Hippocampal formation (tissue), 2 donors: ENCODE data around the gene ROBO1.
"Not testable (repeated sequence)": the region's sequence is repeated elsewhere in the genome, so short reads cannot be mapped to it uniquely, and the experiment has no call there.

Experiments used
- DNase-seq, 2 donors: peaks; one replicate each; lab custom pipeline; 2025; lab: John Stamatoyannopoulos, UW

The ROBO1 gene

DNA sequence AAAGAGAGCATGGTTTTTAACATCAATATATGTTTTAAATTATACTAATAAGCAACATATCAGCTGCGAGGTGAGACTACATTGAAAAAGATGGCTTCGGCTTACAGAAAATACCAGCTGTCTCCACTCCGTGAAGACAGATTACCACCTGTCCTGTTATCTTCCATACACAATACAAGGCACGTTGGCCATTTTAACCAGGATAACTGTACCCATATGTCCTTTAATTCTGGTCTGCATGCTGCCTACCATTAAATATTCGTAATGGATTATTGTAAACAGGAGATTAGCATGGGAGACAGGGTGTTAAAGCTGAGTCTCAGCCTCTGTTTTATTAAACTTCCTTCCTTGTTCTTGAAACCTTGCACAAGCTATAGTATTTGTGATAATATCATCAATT, 855.5 kb downstream of the ROBO1 start:
- no peak for DNase-seq

DNA sequence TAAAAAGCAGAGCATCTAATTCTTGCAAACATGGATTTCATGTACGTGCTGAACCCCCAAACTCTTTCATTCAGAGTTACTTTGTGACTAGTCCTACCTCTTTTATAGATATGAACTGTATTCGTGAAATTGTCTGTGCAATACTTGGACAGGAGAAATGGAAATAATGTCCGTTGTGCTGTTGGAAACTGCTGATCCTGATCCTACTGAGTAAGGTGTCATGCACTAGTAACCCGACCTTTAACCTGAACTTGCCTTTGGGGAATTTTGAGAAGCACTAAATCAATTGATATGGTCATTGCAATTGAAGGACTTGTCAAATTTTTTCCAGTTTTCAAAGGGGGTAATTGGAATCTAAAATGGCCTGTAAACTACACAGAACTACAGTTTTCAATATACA, 856.4 kb downstream of the ROBO1 start:
- DNase-seq: no peak

DNA sequence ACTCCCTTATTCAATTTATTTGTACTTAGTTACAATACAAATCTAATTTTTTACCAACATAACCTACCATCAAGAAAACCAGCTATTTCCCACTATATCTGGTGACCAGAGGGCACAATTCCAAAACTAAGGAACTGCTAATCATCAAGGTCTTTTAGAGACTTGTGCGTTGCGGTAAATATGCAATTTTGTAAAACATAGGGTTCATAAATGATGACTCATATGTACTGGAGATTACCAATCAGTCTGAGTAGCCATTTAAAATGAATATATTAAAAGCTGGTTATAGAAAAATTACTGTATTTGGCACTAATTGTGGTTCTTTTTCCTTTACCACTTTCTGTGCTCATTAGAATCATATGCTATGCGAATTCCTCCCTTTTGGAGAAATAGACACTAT, 859.6 kb downstream of the ROBO1 start:
- DNase-seq: no peak

DNA sequence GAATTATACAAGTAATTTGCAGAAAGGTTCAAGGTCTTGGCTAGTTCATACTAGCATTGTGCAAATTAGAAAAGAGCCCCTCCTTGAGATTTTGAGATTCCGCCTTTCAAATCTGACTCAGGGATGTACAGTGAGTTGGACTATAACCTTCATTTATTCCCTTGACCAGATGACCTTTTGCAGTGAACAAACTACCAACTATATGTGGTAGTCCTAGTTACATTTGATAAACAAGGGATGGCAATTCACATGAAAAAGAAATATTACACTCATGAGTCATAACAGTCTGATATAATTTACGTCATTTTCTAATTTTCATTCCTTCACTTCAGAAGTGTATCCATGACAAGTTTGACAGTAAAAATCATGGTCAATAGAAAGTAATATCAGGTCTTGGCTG, 860.4 kb downstream of the ROBO1 start:
- DNase-seq: no peak

DNA sequence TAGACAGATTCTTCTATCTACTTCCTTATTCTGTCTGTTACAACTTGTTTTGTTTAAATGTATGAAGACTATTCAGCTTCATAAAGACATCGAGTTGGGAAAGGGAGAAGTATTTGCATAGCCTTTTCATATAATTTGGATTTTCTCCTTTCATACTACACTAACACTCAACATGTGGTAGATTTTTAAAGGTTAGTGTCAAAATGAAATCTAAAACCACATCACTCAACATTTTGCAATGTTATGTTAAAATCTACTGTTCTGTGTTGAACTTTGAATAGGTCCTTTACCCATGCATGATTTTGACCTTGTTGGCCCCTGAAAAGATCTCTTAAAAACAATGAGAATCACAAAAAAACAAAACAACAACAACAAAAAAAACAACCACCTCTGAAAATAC, 860.9 kb downstream of the ROBO1 start:
- no peak for DNase-seq

DNA sequence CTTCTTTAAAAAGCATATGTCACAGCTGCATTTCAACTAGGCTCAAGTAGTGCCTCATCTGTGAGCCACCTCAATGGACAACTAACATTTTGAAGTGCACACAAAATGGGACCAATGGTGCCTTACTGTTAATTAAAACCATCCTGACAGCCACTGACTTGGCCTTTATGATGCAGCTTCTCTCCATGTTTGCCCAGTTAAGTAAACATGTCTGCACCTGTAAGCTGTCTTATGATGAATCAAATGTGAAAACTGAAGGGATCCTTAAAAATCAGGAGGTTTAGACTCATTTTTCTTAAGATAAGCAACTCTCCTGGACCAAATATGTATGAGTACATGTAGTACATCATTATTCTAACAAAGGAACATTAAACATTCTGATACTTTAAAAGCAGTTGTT, 861.6 kb downstream of the ROBO1 start:
- DNase-seq: no peak

DNA sequence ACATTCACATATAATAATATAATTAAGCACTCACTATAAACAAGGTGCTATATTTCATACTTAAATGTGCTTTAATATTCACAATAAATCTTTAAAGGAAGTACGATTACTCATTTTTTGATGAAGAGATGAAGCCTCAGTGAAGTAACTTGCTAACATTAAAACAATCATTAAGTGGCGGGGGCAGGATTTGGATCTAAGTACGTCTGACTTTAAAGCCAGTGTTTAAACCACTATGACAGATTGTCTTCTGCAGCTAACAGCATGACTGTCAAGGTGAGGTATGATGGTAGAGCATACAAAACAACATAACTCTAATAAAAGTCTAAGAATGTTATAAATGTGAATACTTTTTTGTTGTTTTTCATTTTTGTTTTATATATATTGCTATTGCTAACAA, 862.1 kb downstream of the ROBO1 start:
- no peak for DNase-seq

DNA sequence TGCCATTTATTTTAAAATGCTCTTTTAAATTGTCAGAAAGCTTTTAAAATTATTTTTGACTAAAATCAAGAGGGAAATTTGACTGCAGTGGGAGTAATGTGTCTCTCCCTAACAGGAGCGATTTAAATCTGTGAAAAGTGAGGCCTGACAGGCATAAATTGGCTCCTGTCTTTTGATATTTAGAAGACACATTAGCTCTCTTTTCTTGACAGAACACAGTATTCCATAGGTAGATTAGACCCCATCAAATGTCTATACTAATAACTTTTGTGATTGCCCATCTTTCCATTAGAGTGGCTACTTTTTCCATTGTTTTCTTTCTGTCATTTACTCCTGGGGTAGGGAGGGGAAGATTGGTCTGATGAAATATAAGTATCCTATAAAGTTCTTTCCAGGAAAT, 866.3 kb downstream of the ROBO1 start:
- DNase-seq: no peak

DNA sequence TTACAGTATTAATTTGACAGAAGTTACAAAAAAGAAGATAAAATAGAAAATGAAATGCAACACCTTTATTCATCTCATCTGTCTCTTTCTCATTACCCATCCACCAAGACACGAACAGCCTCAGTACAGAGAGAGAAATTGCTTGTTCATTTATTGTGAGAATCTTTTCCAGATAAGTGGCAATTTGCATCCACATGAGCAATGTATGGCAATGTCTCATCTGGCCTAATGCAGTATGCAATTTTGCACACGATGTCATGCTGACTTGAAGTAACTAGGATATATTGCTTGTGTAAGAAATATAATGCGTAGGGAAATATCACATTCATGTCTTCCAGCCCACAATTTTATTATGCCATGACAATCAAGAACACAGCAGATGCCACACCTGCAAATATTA, 866.9 kb downstream of the ROBO1 start:
- DNase-seq: no peak

DNA sequence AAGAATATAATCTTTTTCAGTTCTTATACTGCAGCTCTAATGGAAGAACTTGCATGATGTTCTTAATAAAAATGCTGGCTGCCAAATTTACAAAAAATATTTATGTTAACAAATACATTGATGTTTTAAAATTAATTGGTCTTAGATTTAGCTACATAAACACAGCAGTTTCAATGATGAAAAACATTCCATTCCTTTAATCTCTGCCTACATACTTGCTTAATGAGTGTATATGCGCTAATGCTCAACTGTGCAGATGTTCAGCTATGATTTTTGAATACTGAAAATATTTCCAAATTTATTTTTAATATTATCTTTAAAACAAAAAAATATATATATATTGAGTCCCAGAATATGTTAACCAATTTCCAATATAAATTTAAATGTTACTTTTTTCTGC, 867.4 kb downstream of the ROBO1 start:
- no peak for DNase-seq

DNA sequence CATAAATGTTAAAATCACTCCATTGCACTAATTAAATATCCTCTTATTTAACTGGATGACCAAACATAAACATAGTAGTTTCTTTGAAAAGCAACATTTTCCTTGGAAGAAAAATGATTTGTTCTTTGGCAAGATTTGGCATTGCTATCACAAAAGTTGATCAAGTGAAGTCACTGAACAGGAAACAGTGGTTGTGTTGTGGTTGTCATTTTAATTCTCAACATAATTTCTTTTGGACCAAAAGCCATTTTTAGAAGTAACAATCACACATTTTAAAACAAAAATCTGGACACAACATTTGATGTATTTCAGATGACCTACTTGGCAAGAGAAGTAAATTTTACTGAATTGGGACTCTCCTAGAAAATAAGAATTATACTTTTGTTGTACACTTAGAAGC, 872.3 kb downstream of the ROBO1 start:
- DNase-seq: no peak

DNA sequence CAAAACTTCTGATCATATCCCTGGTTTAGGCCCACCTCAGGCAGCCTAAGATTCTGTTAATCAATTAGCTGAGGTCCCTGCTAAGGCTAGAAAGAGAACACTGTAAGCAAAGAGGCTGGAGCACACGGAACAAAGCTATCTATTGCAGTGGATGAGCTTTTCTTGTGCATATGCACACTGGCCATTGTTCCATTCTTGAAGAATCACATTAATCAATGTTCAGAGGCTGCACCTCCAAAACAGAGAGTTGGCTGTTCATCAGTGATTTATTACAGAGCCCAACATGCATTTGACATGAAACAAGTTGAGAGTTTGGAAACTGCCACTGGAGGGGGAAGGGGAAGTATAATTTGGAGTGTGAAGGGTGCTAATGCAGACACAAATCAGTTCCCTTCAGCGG, 873.0 kb downstream of the ROBO1 start:
- no peak for DNase-seq

DNA sequence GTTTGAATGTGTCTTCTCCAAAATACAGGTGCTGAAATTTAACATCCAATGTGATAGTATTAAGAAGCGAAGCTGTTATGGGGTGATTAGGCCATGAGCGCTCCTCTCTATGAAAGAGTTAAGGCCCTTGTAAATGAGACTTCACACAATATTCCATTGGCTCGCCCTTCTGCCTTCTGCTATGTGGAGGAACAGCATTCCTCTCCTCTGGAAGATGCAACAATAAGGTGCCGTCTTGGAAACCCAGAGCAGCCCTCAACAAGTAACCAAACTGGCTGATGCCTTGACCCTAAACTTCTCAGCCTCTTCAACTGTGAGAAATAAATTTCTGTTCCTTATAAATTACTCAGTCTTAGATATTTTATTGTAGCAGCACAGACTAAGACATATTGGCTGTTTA, 874.6 kb downstream of the ROBO1 start:
- DNase-seq: no peak

DNA sequence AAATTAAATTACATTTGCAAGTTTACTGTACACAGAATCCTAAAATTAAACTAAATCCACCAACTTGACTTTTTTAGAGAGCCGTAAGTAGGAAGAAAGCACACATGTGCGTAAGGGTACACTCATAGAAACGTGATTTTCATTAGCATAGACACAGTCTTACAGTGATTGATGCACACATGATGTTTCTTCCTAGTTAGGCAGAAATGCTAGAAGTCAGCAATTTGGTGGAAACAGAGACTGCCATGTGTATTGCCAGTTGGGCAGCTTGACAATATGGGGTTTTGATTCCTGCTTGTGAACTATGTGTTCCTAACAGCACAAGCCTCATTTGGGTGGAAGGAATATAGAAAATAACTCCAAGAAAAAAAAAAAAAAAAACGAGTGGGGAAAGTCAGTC, 878.5 kb downstream of the ROBO1 start:
- no peak for DNase-seq

DNA sequence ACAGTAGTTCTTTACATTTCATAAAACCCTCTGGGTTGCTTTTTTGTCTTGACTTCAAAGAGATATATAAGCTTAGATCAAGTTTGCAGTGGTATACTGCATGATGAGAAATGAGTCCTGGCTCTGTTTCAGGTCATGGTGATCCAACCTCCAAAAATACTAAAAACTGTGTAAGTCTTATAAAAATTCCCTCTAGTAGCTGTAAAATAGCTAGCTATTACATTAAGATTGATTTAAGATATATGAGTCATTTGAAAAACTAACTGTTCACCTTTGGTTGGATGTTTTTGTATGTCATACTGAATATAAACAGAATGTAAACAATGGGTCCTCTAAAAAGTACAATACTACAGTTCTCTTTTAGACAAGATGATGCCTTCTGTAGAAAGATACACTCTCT, 879.2 kb downstream of the ROBO1 start:
- no peak for DNase-seq

DNA sequence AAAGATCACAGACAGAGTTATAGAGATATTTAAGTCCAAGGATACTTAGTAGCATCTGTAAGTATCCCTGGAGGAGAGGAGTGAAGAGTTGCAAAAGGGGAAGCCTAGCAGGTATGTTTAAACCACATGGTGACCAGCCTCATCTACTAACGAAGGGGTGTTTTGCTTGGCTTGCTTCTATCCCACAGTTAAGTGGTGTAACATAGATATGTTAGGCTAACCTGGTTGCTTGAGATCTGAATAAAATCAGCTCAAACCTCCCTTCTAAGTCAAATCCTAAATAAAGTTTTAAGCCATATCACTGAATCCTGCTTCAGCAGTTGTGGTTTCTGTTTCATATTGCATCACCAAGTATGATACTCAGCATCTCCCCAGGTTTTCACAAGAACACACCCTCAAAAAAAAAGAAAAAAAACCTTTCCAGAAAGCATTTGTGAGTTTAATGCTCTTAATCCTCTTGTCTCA, 880.2 kb downstream of the ROBO1 start:
- no peak for DNase-seq

DNA sequence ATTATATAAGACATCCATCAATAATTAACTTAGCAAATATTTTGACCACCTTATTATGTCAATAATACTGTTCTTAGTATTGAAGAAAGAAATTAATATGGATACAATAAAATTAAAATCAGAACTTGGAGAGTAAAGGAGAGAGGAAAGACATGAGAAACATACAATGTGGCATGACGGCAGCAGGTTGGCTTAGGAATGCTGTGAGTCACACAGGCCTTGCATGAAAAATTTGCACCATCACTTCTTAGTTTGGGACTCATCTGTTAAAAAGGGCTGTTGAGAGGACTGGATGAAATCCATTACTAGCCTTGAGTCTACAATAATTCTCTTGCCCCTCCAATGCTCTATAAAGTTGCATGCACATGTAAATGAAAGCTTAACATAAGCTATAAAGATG, 880.8 kb downstream of the ROBO1 start:
- no peak for DNase-seq

DNA sequence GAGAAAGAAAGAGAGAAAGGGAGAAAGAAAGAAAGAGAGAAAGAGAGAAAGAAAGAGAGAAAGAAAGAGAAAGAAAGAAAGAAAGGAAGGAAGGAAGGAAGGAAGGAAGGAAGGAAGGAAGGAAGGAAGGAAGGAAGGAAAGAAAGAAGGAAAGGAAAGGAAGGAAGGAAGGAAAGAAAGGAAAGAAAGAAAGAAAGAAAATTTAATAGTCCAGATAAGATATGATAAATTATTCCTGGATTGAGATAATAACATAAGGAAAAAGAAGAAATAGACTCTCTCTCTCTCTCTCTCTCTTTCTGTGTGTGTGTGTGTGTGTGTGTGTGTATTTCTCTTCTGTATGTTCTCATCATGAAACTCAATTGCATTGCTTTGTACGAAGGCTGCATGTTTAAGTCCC, 883.2 kb downstream of the ROBO1 start:
- DNase-seq: not testable (repeated sequence)

DNA sequence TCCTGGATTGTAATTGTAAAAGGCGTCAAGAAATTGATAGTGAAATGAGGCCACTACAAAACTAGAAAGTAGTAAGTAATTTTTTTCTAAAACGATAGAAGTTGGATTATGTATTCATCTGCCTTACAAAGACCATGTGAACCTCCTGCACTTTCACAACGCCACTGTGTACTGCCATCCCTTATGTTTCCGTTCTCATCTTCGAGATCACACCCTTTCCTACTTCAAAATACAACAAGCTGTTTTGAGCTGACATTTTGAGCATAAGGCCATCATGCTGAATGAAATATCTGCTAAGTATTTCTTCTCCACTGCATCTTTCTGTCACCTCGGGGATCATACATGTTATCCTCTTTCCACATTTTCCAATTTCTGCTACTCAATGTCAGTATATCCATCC, 885.5 kb downstream of the ROBO1 start:
- DNase-seq: no peak

DNA sequence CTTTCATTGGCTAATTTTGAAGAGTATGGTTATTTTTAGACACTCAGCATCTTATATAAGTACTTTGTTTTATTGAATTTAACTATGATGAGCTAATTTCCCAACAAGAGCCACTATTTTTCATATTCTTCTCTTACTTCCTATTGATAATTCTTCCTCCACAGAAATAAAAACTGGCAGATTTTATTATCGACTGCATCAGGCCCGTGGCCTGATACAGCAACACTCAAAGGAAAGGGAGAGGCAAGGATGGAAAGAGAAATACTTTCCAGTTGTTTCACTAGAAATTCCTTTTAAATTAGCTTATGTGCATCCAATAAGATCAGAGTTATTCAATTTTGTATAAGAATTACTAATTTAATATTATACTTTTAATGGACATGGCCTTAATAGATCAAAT, 886.3 kb downstream of the ROBO1 start:
- no peak for DNase-seq

DNA sequence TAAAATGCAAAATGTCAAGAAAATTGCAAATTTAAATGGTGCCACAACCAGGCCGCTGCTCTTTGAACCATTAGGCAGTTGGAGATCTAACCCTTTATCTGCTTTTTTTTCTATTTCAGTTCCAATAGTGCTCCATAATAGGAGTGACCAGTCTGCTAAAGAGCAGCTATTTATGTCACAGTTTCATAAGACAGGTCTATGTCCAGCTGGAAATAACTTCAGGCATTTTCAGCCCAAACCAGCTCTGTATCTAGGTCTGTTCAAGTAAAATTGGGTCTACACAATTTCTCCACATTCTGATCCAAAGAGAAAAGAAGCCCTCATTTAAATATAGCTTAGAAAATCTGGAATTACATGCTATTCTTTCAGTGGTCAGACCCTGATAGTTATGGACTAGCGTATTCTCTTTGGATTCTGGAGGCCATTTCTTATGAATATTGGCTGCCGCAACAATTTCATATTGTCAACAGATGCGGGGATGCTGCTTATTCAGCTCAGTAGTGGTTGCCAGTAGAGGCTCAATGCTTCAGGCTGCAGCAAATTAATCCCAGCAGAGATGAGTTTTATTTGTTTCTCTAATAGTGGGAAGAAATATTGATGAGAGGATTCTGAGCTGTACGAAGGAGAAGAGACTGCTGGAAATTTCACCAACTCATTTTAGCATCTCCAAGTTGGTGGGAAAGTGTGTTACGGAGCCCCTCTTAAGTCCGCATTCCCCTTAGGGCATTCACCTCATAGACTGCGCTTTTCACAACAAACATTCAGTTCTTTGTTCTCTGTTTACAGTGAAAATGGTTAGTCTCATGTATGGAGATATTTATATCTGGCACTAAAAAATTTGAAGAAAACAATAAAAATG, 887.0 kb downstream of the ROBO1 start:
- no peak for DNase-seq

DNA sequence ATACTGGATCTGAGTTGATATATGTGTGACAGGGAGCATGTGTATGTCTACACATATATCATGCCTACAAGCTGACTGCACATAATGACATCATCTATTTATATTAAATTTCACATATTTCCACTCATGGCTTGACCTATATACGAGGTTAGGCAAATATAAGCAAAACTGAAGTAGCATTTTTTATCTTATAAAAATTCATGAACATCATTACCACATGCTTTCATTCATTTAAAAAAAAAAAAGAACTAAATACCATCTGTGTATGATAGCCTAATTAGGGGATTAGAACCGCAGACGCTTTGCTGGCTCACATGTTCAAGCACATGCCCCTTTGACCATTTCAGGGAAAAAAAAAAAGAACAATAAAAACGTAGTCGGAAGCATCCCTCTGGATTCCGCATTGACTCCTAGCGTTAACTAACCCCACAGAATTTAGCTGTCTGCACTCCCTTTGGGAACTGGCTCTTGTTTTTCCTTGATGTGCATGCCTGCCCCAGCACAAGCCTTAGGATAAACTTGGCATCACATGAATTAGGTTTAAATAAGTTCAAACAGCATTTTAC, 888.4 kb downstream of the ROBO1 start:
- no peak for DNase-seq

DNA sequence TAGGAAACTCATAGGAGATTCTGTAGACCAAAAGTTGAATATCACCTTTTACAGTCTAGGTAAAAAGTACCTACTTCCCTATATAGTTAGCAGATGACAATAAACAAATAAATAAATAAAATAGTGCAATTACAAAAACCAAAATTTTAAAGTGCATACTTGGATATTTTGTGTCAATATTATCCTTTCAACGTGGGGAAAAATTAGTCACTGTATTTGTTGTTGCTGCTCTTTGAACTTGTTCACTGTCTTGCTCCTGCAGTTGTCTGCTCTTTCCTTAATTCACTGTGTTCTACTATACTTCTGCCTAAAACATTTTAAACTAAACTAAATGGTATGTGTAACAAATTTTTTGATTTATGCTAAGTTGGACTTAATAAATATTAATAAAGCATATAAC, 889.0 kb downstream of the ROBO1 start:
- DNase-seq: no peak

DNA sequence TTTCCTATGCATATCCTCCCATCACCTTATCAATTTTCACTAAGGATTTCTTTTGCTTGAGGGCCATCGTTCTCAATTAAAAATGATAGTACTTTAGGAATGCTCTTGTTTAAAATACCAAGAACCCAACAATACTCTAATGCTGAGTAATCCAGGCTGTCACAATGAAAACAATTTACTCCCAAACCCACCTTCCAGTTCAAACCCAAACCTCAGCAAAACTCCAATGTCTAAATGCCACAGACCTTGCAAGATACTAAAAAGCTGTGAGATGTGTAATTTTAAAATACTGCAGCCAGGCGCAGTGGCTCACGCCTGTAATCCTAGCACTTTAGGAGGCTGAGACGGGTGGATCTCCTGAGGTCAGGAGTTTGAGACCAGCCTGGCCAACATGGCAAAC, 889.8 kb downstream of the ROBO1 start:
- DNase-seq: no peak
